H9 (cell line): Measurements from ENCODE around the gene SELENOI. TPM values are rescaled to one million over a fixed set of nuclear protein-coding genes. Genes with fewer than 3 reads are reported as not detected.

ENCODE experiments used
- DNase-seq: peaks from one replicate; pipeline ENCODE4 v3.0.0-alpha.2; 2017
- H2AFZ ChIP-seq: one replicate; pipeline ENCODE4 v1.6.1; 2013; ENCODE audit warnings: mild to moderate bottlenecking, low read length, control low read depth, moderate library complexity
- H2AK5ac ChIP-seq: 2 replicates; pipeline ENCODE4 v1.6.1; 2013; ENCODE audit warnings: low read length, control low read depth, mixed read lengths; ENCODE audit not compliant: insufficient read length
- H2BK120ac ChIP-seq: one replicate; pipeline ENCODE4 v1.6.1; 2013; ENCODE audit warnings: low read depth, mild to moderate bottlenecking, low read length, control low read depth, inconsistent platforms; ENCODE audit not compliant: poor library complexity, severe bottlenecking
- H2BK12ac ChIP-seq: 2 replicates; pipeline ENCODE4 v1.6.1; 2013; ENCODE audit warnings: low read length, control low read depth, mixed read lengths, low read depth; ENCODE audit not compliant: insufficient read length
- H2BK15ac ChIP-seq: 2 replicates; pipeline ENCODE4 v1.6.1; 2013; ENCODE audit warnings: low read depth, low read length, control low read depth
- H2BK20ac ChIP-seq: one replicate; pipeline ENCODE4 v1.6.1; 2013; ENCODE audit warnings: low read depth, mild to moderate bottlenecking, low read length, control low read depth, inconsistent platforms; ENCODE audit not compliant: poor library complexity, severe bottlenecking
- H2BK5ac ChIP-seq: 2 replicates; pipeline ENCODE4 v1.6.1; 2013; ENCODE audit warnings: low read length, control low read depth, mixed read lengths; ENCODE audit not compliant: insufficient read length
- H3K14ac ChIP-seq: 2 replicates; pipeline ENCODE4 v1.6.1; 2013; ENCODE audit warnings: low read length, control low read depth; ENCODE audit not compliant: insufficient read depth
- H3K18ac ChIP-seq: 2 replicates; pipeline ENCODE4 v1.6.1; 2013; ENCODE audit warnings: low read depth, mild to moderate bottlenecking, mixed read lengths, low read length, control low read depth; ENCODE audit not compliant: insufficient read length
- H3K23ac ChIP-seq: 2 replicates; pipeline ENCODE4 v1.6.1; 2013; ENCODE audit warnings: low read length, control low read depth, mixed read lengths, low read depth; ENCODE audit not compliant: insufficient read length
- H3K23me2 ChIP-seq: 2 replicates; pipeline ENCODE4 v1.6.1; 2013; ENCODE audit warnings: low read depth, mild to moderate bottlenecking, mixed read lengths, low read length, control low read depth; ENCODE audit not compliant: insufficient read length, poor library complexity, severe bottlenecking
- H3K27ac ChIP-seq: 2 replicates; pipeline ENCODE4 v1.5.1; 2013; ENCODE audit warnings: low read length, control low read depth, mixed read lengths, low read depth; ENCODE audit not compliant: insufficient read length
- H3K27me3 ChIP-seq: 2 replicates; pipeline ENCODE4 v1.6.1; 2013; ENCODE audit warnings: low read length, control low read depth, inconsistent platforms; ENCODE audit not compliant: insufficient read depth
- H3K4ac ChIP-seq: 2 replicates; pipeline ENCODE4 v1.6.1; 2013; ENCODE audit warnings: low read depth, mild to moderate bottlenecking, control low read depth, inconsistent platforms, low read length, moderate library complexity
- H3K4me1 ChIP-seq: 2 replicates; pipeline ENCODE4 v1.6.1; 2013; ENCODE audit warnings: low read length, control low read depth, inconsistent platforms; ENCODE audit not compliant: insufficient read depth
- H3K4me2 ChIP-seq: 2 replicates; pipeline ENCODE4 v1.6.1; 2013; ENCODE audit warnings: low read length, control low read depth, mixed read lengths; ENCODE audit not compliant: insufficient read length, insufficient read depth
- H3K56ac ChIP-seq: 2 replicates; pipeline ENCODE4 v1.6.1; 2013; ENCODE audit warnings: low read depth, mild to moderate bottlenecking, mixed read lengths, low read length, control low read depth; ENCODE audit not compliant: insufficient read length
- H3K79me1 ChIP-seq: 2 replicates; pipeline ENCODE4 v1.6.1; 2013; ENCODE audit warnings: low read depth, mild to moderate bottlenecking, moderate library complexity, low read length, control low read depth, inconsistent platforms; ENCODE audit not compliant: insufficient read depth, poor library complexity, severe bottlenecking
- H3K79me2 ChIP-seq: 2 replicates; pipeline ENCODE4 v1.6.1; 2013; ENCODE audit warnings: low read length, control low read depth, inconsistent platforms; ENCODE audit not compliant: insufficient read depth
- H3K9ac ChIP-seq: 2 replicates; pipeline ENCODE4 v1.6.1; 2013; ENCODE audit warnings: low read length, control low read depth, mixed read lengths; ENCODE audit not compliant: insufficient read length; ENCODE audit errors: extremely low read depth
- H3K9me3 ChIP-seq: one replicate; pipeline ENCODE4 v1.6.1; 2013; ENCODE audit warnings: low read depth, low read length, inconsistent platforms; ENCODE audit not compliant: control insufficient read depth
- H3T11ph ChIP-seq: one replicate; pipeline ENCODE4 v1.6.1; 2013; ENCODE audit warnings: mild to moderate bottlenecking, low read length, control low read depth, inconsistent platforms
- H4K20me1 ChIP-seq: one replicate; pipeline ENCODE4 v1.6.1; 2013; ENCODE audit not compliant: control insufficient read depth, insufficient read length, insufficient read depth
- H4K5ac ChIP-seq: 2 replicates; pipeline ENCODE4 v1.6.1; 2013; ENCODE audit warnings: low read depth, mild to moderate bottlenecking, mixed read lengths, low read length, control low read depth; ENCODE audit not compliant: insufficient read length
- H4K8ac ChIP-seq: replicated peaks from 2 replicates; pipeline ENCODE4 v1.6.1; 2013; ENCODE audit warnings: low read length, control low read depth, mixed read lengths, low read depth; ENCODE audit not compliant: insufficient read length
- H4K91ac ChIP-seq: 2 replicates; pipeline ENCODE4 v1.6.1; 2013; ENCODE audit warnings: low read depth, mild to moderate bottlenecking, moderate library complexity, mixed read lengths, low read length, control low read depth; ENCODE audit not compliant: insufficient read length
- H3K27ac Mint-ChIP-seq, 3 experiments: 2 replicates in 2 of 3; 3 replicates in 1 of 3; pipeline ENCODE4 v1.8.0; 2020 to 2021; ENCODE audit warnings: mixed read lengths in 3 of 3, mild to moderate bottlenecking in 1 of 3, moderate library complexity in 1 of 3
- H3K27me3 Mint-ChIP-seq: 2 replicates; pipeline ENCODE4 v1.8.0; 2021; ENCODE audit warnings: low read depth, mild to moderate bottlenecking, moderate library complexity, mixed read lengths
- H3K36me3 Mint-ChIP-seq, 3 experiments: 2 replicates in 2 of 3; 3 replicates in 1 of 3; pipeline ENCODE4 v1.8.0; 2020 to 2021; ENCODE audit warnings: low read depth in 3 of 3, mixed read lengths in 3 of 3; ENCODE audit not compliant: insufficient read depth in 1 of 3
- H3K4me1 Mint-ChIP-seq, 2 experiments: 2 replicates each; pipeline ENCODE4 v1.8.0; 2020; ENCODE audit warnings: mixed read lengths in 2 of 2
- H3K4me3 Mint-ChIP-seq, 2 experiments: 2 replicates in 1 of 2; 3 replicates in 1 of 2; pipeline ENCODE4 v1.8.0; 2020 to 2021; ENCODE audit warnings: mild to moderate bottlenecking in 2 of 2, mixed read lengths in 2 of 2, moderate library complexity in 1 of 2
- H3K9me3 Mint-ChIP-seq, 2 experiments: 2 replicates in 1 of 2; 3 replicates in 1 of 2; pipeline ENCODE4 v1.8.0; 2020; ENCODE audit warnings: mild to moderate bottlenecking in 2 of 2, mixed read lengths in 2 of 2, moderate library complexity in 1 of 2
- CTCF ChIP-seq: fragments of 200-600 bp; sonication (generic); conservative IDR thresholded peaks from 3 replicates; pipeline ENCODE4 v1.8.0; 2021; ENCODE audit warnings: antibody characterized with exemption, mild to moderate bottlenecking
- WGBS: extraction: QIAGEN DNeasy Blood & Tissue Kit; methylation state at CpG from one replicate; pipeline ENCODE4 v1.1.7; 2013; ENCODE audit warnings: missing lambda C conversion rate, low lambda C conversion rate, mixed read lengths; ENCODE audit not compliant: insufficient read length; ENCODE audit errors: extremely low coverage; 5-methylcytosine and 5-hydroxymethylcytosine counted together
- total RNA-seq: library from RNA; stranded (reverse); gene quantifications from 2 replicates; pipeline ENCODE4 v1.2.1, GENCODE V29; 2021

Gene SELENOI
- total RNA-seq, 1 experiment from 2014 or later, result 41.9 TPM

- Histone ChIP-seq H4K91ac (no peak overlapping the region), H3K9ac (no peak overlapping the region), H2AK5ac (no peak overlapping the region), H3K27me3 (no peaks in the 10 kb centered on the region), H3K4me2 (no peak overlapping the region), H3K4me1 (no peaks in the 10 kb centered on the region), H2BK20ac (no peak overlapping the region), H2BK12ac (no peak overlapping the region), H3K9me3 (no peaks in the 10 kb centered on the region), H3K23ac (no peak overlapping the region), H2AFZ (no peak overlapping the region), H3K4ac (no peak overlapping the region), H4K8ac (no peak overlapping the region), H3K56ac (no peak overlapping the region), H3K23me2 (no peaks in the 10 kb centered on the region), H3T11ph (no peak overlapping the region), H4K5ac (no peak overlapping the region), H3K79me1 (no peaks in the 10 kb centered on the region), H3K79me2 (no peaks in the 10 kb centered on the region), H4K20me1 (no peaks in the 10 kb centered on the region), H2BK5ac (no peak overlapping the region), H3K18ac (no peak overlapping the region), H2BK120ac (no peak overlapping the region), H3K14ac (no peak overlapping the region), H3K27ac (no peak overlapping the region), H2BK15ac (no peak overlapping the region)
- TF ChIP-seq CTCF, result no peak
- no peak for DNase-seq
- H3K36me3 Mint-ChIP-seq, result no peaks in the 10 kb centered on the region
- peaks cover 3% of the 10 kb centered on the region in 2 experiments for H3K4me1 Mint-ChIP-seq
- no peak overlapping the region for H3K27ac Mint-ChIP-seq
- WGBS, result no CpG with 5 or more reads among the region's 3 CpGs
- no peaks in the 10 kb centered on the region for H3K9me3 Mint-ChIP-seq
- no peaks in the 10 kb centered on the region; the same call in 1 of the 2 replicates for H3K27me3 Mint-ChIP-seq
- no peak overlapping the region for H3K4me3 Mint-ChIP-seq
Measured at GRCh38 chr2:26324903-26325302, 21.0 kb upstream of the SELENOI start.
